Smooth muscle cell of the coronary artery (primary cell): ENCODE results near the gene COQ5. TPM values are rescaled to one million over a fixed set of nuclear protein-coding genes. Genes with fewer than 3 reads are reported as not detected.

Experiments
- total RNA-seq: library from RNA; depleted of rRNA; stranded (reverse); fragments of >200 nt; gene quantifications from 2 replicates; pipeline ENCODE4 v1.2.3, GENCODE V29; 2014; ENCODE audit warnings: low replicate concordance

The COQ5 gene, protein sequence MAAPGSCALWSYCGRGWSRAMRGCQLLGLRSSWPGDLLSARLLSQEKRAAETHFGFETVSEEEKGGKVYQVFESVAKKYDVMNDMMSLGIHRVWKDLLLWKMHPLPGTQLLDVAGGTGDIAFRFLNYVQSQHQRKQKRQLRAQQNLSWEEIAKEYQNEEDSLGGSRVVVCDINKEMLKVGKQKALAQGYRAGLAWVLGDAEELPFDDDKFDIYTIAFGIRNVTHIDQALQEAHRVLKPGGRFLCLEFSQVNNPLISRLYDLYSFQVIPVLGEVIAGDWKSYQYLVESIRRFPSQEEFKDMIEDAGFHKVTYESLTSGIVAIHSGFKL
- total RNA-seq, result 28.4 and 39.1 TPM in 2 replicates

DNA sequence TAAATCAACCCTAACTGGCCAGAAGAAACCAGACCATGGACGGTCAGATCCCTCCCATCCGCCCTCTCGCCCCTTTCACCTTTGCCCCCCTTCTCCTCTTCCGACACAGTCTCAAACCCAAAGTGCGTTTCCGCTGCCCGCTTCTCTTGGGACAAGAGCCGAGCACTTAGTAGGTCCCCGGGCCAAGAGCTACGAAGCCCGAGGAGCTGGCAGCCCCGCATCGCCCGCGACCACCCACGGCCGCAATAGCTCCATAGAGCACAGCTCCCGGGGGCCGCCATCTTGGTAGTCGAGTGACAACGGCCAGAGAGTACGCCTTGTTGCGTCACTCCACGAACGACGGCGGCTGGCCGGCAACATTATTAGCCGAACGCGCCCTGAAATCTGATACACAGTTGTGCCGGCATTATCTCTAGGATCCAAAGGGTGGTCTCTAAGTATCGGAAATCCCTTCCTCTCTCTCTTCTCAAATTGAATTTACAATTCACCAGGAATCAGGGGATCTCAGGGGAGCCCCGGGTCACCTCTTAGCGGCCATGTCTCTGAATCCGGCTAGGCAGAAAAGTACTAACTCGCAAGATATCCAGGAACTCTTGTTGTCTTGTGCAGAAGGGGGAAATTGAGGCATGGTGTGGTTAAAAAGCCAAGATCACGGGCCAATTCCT, at the start of gene COQ5:
Gene COQ5 (minus strand): TSS at position 298 of the 665 bp plus-strand sequence. CDS start 17 bp downstream, at position 281.

DNA sequence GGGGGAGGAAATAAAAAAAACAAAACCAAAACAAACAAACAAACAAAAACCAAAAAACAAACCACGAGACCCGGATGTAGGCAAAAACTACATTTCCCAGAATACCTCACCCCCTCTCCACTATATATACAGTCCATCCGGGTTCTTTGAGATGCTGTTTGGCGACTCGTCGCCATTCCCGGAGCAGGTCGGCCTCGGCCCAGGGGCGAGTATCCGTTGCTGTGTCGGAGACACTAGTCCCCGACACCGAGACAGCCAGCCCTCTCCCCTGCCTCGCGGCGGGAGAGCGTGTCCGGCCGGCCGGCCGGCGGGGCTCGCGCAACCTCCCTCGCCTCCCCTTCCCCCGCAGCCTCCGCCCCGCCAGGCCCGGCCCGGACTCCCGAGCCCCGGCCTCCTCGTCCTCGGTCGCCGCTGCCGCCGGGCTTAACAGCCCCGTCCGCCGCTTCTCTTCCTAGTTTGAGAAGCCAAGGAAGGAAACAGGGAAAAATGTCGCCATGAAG, 5.3 kb upstream of the COQ5 start, which contains the start of gene RNF10:
Gene RNF10 (plus strand): TSS at position 154 of the 500 bp plus-strand sequence. CDS start 456 bp downstream, outside the sequence.

DNA sequence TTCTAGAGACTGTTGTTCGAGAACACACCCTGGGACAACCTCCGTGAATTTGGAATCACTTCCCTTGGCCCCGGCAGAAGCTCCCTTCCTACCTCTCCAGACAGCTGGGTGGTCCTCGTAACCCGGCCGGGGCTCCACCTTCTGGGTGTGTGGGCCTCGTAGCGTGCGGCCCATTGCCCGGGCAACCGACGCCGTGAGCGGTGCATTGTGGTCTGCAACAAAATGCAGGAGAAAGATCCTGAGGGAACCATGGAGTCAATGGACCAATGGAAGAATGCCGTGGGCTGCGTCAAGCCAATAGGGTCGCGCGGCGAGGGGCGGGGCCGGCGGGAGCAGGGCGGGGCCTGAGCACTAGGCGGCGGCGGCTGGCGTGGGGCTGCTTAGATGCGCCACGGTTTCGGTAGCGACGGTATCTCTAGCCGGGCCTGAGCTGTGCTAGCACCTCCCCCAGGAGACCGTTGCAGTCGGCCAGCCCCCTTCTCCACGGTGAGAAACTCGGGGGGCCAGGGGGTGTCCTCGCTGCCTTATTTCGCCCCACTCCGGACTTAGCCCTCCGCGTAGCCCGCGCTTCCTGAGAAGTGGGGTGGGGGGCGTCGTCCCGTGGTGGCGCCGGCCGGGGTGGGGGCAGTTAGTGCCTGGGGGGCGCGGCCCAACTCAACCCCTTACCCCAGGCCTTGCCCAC, 33.1 kb downstream of the COQ5 start, which contains the start of gene DYNLL1:
Gene DYNLL1 (plus strand): TSS at position 383 of the 682 bp plus-strand sequence. CDS start 309 bp downstream, outside the sequence.

DNA sequence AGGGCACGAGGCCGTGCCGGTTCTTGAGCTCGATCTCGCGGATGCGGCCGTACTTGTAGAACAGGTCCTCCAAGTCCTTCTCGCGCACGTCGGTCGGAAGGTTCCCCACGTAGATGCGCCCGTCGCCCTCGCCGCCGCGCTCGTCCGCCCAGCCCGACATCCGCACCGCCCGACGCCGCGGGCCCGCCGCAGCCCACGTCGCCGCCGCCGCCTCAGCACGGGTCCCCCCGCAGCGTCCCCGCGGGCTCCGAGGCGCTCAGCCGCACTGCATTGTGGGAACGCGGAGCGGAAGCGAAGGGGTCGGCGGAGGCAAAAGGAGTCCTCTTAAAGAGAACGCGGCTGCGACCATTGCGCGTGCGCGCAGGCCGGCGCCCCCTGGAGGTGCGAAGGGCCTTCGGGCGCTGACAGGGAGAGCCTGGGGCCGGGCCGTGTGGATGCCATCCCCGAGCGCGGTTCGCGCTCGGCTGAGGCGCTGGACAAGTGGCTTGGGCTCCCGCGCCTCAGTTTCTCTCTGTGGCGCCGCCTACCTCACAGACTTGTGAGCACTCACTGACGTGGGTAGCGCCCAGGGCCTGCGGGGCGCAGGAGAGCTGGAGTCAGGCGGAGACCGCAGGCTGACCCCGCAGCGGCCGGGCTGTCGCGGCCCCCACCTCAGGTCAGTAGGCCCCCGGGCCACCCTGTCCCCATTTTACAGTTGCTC, 59.4 kb downstream of the COQ5 start, which contains the start of gene SRSF9:
Gene SRSF9 (minus strand): TSS at position 299 of the 700 bp plus-strand sequence. CDS start 139 bp downstream, at position 160.

Other genes with a start within 250 kb of the COQ5 start
- under 0.01 and 251 TPM in 2 replicates for gene RNU4-2, start 237.3 kb downstream of the COQ5 start, total RNA-seq
- gene RNU4-1, start 235.9 kb downstream of the COQ5 start, total RNA-seq, result under 0.01 and 55.9 TPM in 2 replicates
- 1.5 and 2.9 TPM in 2 replicates for gene SIRT4, start 226.8 kb downstream of the COQ5 start, total RNA-seq
- gene PLA2G1B, start 201.4 kb downstream of the COQ5 start, total RNA-seq, result not detected in 2 replicates
- not detected in 2 replicates for gene MSI1, start 160.0 kb downstream of the COQ5 start, total RNA-seq
- 546 and 838 TPM in 2 replicates for gene COX6A1, start 91.0 kb downstream of the COQ5 start, total RNA-seq
- 14.6 and 24.8 TPM in 2 replicates for gene TRIAP1, start 82.8 kb downstream of the COQ5 start, total RNA-seq
- 10.5 and 15.0 TPM in 2 replicates for gene GATC, start 82.7 kb downstream of the COQ5 start, total RNA-seq
- gene SRSF9, start 59.4 kb downstream of the COQ5 start, total RNA-seq, result 216 and 271 TPM in 2 replicates
- 304 and 347 TPM in 2 replicates for gene DYNLL1, start 33.0 kb downstream of the COQ5 start, total RNA-seq
- gene RNF10, start 5.2 kb upstream of the COQ5 start, total RNA-seq, result 89.5 and 217 TPM in 2 replicates
- 52.2 and 60.1 TPM in 2 replicates for gene POP5, start 52.2 kb upstream of the COQ5 start, total RNA-seq
- gene CABP1, start 111.5 kb upstream of the COQ5 start, total RNA-seq, result 0.82 and 0.83 TPM in 2 replicates
- 106 and 122 TPM in 2 replicates for gene MLEC, start 158.0 kb upstream of the COQ5 start, total RNA-seq
- 17.8 and 20.0 TPM in 2 replicates for gene UNC119B, start 181.3 kb upstream of the COQ5 start, total RNA-seq
- gene ACADS, start 196.7 kb upstream of the COQ5 start, total RNA-seq, result 7.6 and 8.7 TPM in 2 replicates